ENCODE measurements around the gene TTLL7. TPM values are rescaled to one million over a fixed set of nuclear protein-coding genes. Genes with fewer than 3 reads are reported as not detected.

Gene TTLL7
- total RNA-seq, 2 experiments from 2014 or later = not detected

- H3K4me3 Mint-ChIP-seq = no peak overlapping the region
- no peaks in the 10 kb centered on the region for H3K36me3 Mint-ChIP-seq (ENCODE audit: low read depth)
- Histone ChIP-seq H3K4me1 (ENCODE audit: insufficient read depth, low read length) (no peaks in the 10 kb centered on the region), H3K9me3 (ENCODE audit: control insufficient read depth in 1 of 2, insufficient read depth in 1 of 2, low read length in 2 of 2) (no peaks in the 10 kb centered on the region), H3K36me3 (ENCODE audit: insufficient read depth, low read length) (no peaks in the 10 kb centered on the region), H3K27me3 (ENCODE audit: control insufficient read depth in 1 of 2, insufficient read depth in 2 of 2, low read length in 2 of 2) (no peaks in the 10 kb centered on the region), H3K27ac (ENCODE audit: low read depth in 1 of 2, low read length in 2 of 2) (no peak overlapping the region), H3K4me3 (ENCODE audit: low read length) (no peak overlapping the region)
- ATAC-seq (ENCODE audit: poor library complexity) (no peak), DNase-seq (no peak)
- no peak overlapping the region for H3K27ac Mint-ChIP-seq
- ChIA-PET POLR2A (no interaction called here), CTCF (interaction anchor here (0.6 kb wide), 1 partner anchor 17 kb away, joined by 3 read pairs; no protein-coding TSS in a partner anchor)
- intact Hi-C loops (cut with DNase I, micrococcal nuclease) = no loop called here
- H3K9me3 Mint-ChIP-seq = peaks cover 5% of the 10 kb centered on the region
- TF ChIP-seq CTCF (IDR thresholded peaks at IDR 0.05) = no peak
- H3K4me1 Mint-ChIP-seq (ENCODE audit: low read depth) = no peaks in the 10 kb centered on the region
- peaks cover 6% of the 10 kb centered on the region for H3K27me3 Mint-ChIP-seq
Measured at GRCh38 chr1:84031802-84032327, 32.9 kb upstream of the TTLL7 start.

- Histone ChIP-seq H3K36me3 (ENCODE audit: insufficient read depth, low read length) (no peaks in the 10 kb centered on the region), H3K4me3 (ENCODE audit: low read length) (no peak overlapping the region), H3K4me1 (ENCODE audit: insufficient read depth, low read length) (no peaks in the 10 kb centered on the region), H3K9me3 (ENCODE audit: control insufficient read depth in 1 of 2, insufficient read depth in 1 of 2, low read length in 2 of 2) (no peaks in the 10 kb centered on the region), H3K27ac (ENCODE audit: low read depth in 1 of 2, low read length in 2 of 2) (no peak overlapping the region), H3K27me3 (ENCODE audit: control insufficient read depth in 1 of 2, insufficient read depth in 2 of 2, low read length in 2 of 2) (no peaks in the 10 kb centered on the region)
- Mint-ChIP-seq H3K27ac (no peak overlapping the region), H3K9me3 (no peaks in the 10 kb centered on the region), H3K4me1 (ENCODE audit: low read depth) (no peaks in the 10 kb centered on the region), H3K4me3 (no peak overlapping the region), H3K27me3 (no peaks in the 10 kb centered on the region), H3K36me3 (ENCODE audit: low read depth) (no peaks in the 10 kb centered on the region)
- CTCF ChIA-PET = no interaction called here
- no peak for ATAC-seq (ENCODE audit: poor library complexity)
- POLR2A ChIA-PET = no interaction called here
- no peak for DNase-seq
- intact Hi-C loops (cut with DNase I, micrococcal nuclease) = no loop called here
- no peak for TF ChIP-seq CTCF (IDR thresholded peaks at IDR 0.05)
Measured at GRCh38 chr1:84027368-84027767, 28.4 kb upstream of the TTLL7 start.

- TF ChIP-seq CTCF (IDR thresholded peaks at IDR 0.05) = no peak
- H3K9me3 ChIP-seq (ENCODE audit: control insufficient read depth in 1 of 2, insufficient read depth in 1 of 2, low read length in 2 of 2) = no peaks in the 10 kb centered on the region
- CTCF ChIA-PET = no interaction called here
- Mint-ChIP-seq H3K4me1 (ENCODE audit: low read depth) (no peaks in the 10 kb centered on the region), H3K9me3 (peaks cover 2% of the 10 kb centered on the region), H3K27me3 (no peaks in the 10 kb centered on the region), H3K27ac (no peak overlapping the region), H3K4me3 (no peak overlapping the region), H3K36me3 (ENCODE audit: low read depth) (no peaks in the 10 kb centered on the region)
- DNase-seq (no peak), ATAC-seq (ENCODE audit: poor library complexity) (no peak)
- POLR2A ChIA-PET = no interaction called here
- no peaks in the 10 kb centered on the region for H3K36me3 ChIP-seq (ENCODE audit: insufficient read depth, low read length)
- no peaks in the 10 kb centered on the region for H3K27me3 ChIP-seq (ENCODE audit: control insufficient read depth in 1 of 2, insufficient read depth in 2 of 2, low read length in 2 of 2)
- H3K4me3 ChIP-seq (ENCODE audit: low read length) = no peak overlapping the region
- H3K27ac ChIP-seq (ENCODE audit: low read depth in 1 of 2, low read length in 2 of 2) = no peak overlapping the region
- no peaks in the 10 kb centered on the region for H3K4me1 ChIP-seq (ENCODE audit: insufficient read depth, low read length)
- intact Hi-C loops (cut with DNase I, micrococcal nuclease) = no loop called here
Measured at GRCh38 chr1:84025966-84026365, 27.0 kb upstream of the TTLL7 start.

Data from CD4-positive, alpha-beta T cell (primary cell).